ENCODE measurements around the gene PDE10A.

PDE10A gene

GRCh38 chr6:165692106-165692653, 29.1 kb upstream of the PDE10A start:
- POLR2A ChIA-PET (ENCODE audit: low non-redundant PET) = no interaction called here
- CTCF ChIA-PET = no interaction called here
- no peak for TF ChIP-seq CTCF (conservative IDR thresholded peaks at IDR 0.05; ENCODE audit: low read depth)
- no peak overlapping the region for H3K27ac ChIP-seq
- no peak for DNase-seq (ENCODE audit: low spot score)

- DNase-seq (ENCODE audit: low spot score) = no peak
- no peak for TF ChIP-seq CTCF (conservative IDR thresholded peaks at IDR 0.05; ENCODE audit: low read depth)
- ChIA-PET POLR2A (ENCODE audit: low non-redundant PET) (no interaction called here), CTCF (interaction anchor here (0.7 kb wide), 1 partner anchor 1189 kb away, joined by 3 read pairs; no protein-coding TSS in a partner anchor)
- no peak overlapping the region for H3K27ac ChIP-seq
Observed at GRCh38 chr6:165689699-165690098, 26.7 kb upstream of the PDE10A start.

GRCh38 chr6:165686596-165687365, 23.7 kb upstream of the PDE10A start:
- ChIA-PET CTCF (interaction anchor here (0.6 to 0.8 kb wide), 2 partner anchors 19 to 465 kb away, joined by 3 to 5 read pairs; no protein-coding TSS in a partner anchor), POLR2A (ENCODE audit: low non-redundant PET) (no interaction called here)
- no peak for DNase-seq (ENCODE audit: low spot score)
- no peak overlapping the region for H3K27ac ChIP-seq
- no peak for TF ChIP-seq CTCF (conservative IDR thresholded peaks at IDR 0.05; ENCODE audit: low read depth)

GRCh38 chr6:165685302-165685701, 22.3 kb upstream of the PDE10A start:
- TF ChIP-seq CTCF (conservative IDR thresholded peaks at IDR 0.05; ENCODE audit: low read depth) = no peak
- ChIA-PET CTCF (no interaction called here), POLR2A (ENCODE audit: low non-redundant PET) (no interaction called here)
- no peak for DNase-seq (ENCODE audit: low spot score)
- no peak overlapping the region for H3K27ac ChIP-seq

GRCh38 chr6:165684333-165684732, 21.3 kb upstream of the PDE10A start:
- ChIA-PET CTCF (no interaction called here), POLR2A (ENCODE audit: low non-redundant PET) (no interaction called here)
- no peak for TF ChIP-seq CTCF (conservative IDR thresholded peaks at IDR 0.05; ENCODE audit: low read depth)
- no peak overlapping the region for H3K27ac ChIP-seq
- no peak for DNase-seq (ENCODE audit: low spot score)

GRCh38 chr6:165680975-165681374, 17.9 kb upstream of the PDE10A start:
- no peak overlapping the region for H3K27ac ChIP-seq
- DNase-seq (ENCODE audit: low spot score) = no peak
- TF ChIP-seq CTCF (conservative IDR thresholded peaks at IDR 0.05; ENCODE audit: low read depth) = no peak
- ChIA-PET POLR2A (ENCODE audit: low non-redundant PET) (no interaction called here), CTCF (no interaction called here)
